ENCODE results near the gene OSBPL1A. TPM values are rescaled to one million over a fixed set of nuclear protein-coding genes. Genes with fewer than 3 reads are reported as not detected.
A peak's percentile ranks its signal among the peaks of the same experiment; 100 is the strongest.

Gene OSBPL1A
- total RNA-seq (2014; rRNA removed; shearing (Covaris generic)) (17.8 and 24.1 TPM in 2 replicates), polyA plus RNA-seq (2016; fragmentation: Nextera tagmentation; extraction: Ambion mirVana) (14.9 TPM in 2 replicates)

DNA sequence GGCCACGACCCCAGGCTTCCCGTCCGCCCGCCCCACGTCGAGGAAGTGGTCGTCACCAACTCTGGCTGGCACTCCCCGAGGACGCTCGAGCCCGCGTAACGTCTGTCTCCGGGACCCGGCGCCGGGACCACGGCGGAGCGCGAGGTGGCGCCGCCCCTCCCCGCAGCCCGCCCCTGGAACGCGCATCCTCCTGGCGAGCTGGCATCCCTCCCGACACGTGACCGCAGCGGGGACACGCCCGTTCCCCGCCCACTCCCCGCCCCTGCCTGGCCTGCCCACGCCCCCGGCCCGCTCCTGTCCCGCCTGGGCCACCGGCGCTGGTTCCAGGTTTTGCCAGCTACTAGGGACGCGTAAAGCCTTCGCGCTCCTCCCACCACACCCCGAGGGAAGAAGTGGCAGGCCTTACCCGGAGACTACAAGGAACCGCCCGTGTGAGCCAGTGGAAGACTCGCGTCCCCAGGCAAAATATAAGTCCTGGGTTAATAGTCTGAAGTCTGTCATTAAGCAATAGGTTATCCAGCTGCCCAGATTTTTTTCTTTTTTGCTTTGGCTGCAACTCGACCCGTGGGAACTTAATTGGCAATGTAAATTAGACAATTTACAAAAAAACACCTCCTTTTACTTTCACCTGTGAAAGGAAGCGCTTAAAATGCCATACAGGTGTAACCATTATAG, at the start of gene OSBPL1A:
OSBPL1A (minus strand) TSS at position 131 of the 675 bp plus-strand sequence. CDS start 20,291 bp downstream, outside the sequence.
- in situ Hi-C loops (cut with MboI): no loop called here
- no peaks in the 10 kb centered on the region for H3K9me3 ChIP-seq (ENCODE audit: low read depth)
- no peaks in the 10 kb centered on the region for H3K9me2 ChIP-seq (ENCODE audit: insufficient read depth)
- peak within 1 kb of the TSS; percentile 85 for H3K9ac ChIP-seq
- no peaks in the 10 kb centered on the region for H3K79me2 ChIP-seq (ENCODE audit: insufficient read depth)
- DNase-seq: peak; percentile 94
- H3K36me3 ChIP-seq (ENCODE audit: low read depth): no peaks in the 10 kb centered on the region
- WGBS, 2 experiments (ENCODE audit: low coverage in 1 of 2, low lambda C conversion rate in 2 of 2, missing lambda C conversion rate in 2 of 2): 3 to 6% methylated on average over 28 to 54 of the region's 55 CpGs
- H2AFZ ChIP-seq: peak within 1 kb of the TSS; percentile 90
- H4K20me1 ChIP-seq (ENCODE audit: insufficient read depth): no peaks in the 10 kb centered on the region
- TF ChIP-seq EZH2phosphoT487 (IDR thresholded peaks at IDR 0.05; ENCODE audit: insufficient read depth, low read depth): no peak
- no peak for TF ChIP-seq EZH2 (IDR thresholded peaks at IDR 0.05; ENCODE audit: insufficient read depth, poor library complexity, severe bottlenecking)
- H3F3A ChIP-seq (ENCODE audit: insufficient read depth): peaks cover 21% of the 10 kb centered on the region
- H3K4me2 ChIP-seq (ENCODE audit: unreplicated experiment): peak within 1 kb of the TSS; percentile 98
- no peaks in the 10 kb centered on the region for H3K27me3 ChIP-seq (replicated peaks; ENCODE audit: insufficient read depth)
- H3K4me1 ChIP-seq (ENCODE audit: insufficient read depth): peaks cover 3% of the 10 kb centered on the region; the same call in 1 of the 2 replicates
- H3K4me3 ChIP-seq: peak within 1 kb of the TSS; percentile 79
- peak within 1 kb of the TSS; percentile 81 for H3K27ac ChIP-seq

- no peak overlapping the region for H3K4me2 ChIP-seq (ENCODE audit: unreplicated experiment)
- WGBS, 2 experiments (ENCODE audit: low coverage in 1 of 2, low lambda C conversion rate in 2 of 2, missing lambda C conversion rate in 2 of 2): 94 to 96% methylated on average over 1 of the region's 1 CpG
- H3K9me2 ChIP-seq (ENCODE audit: insufficient read depth): no peaks in the 10 kb centered on the region
- in situ Hi-C loops (cut with MboI): no loop called here
- H2AFZ ChIP-seq: no peak overlapping the region
- H3K79me2 ChIP-seq (ENCODE audit: insufficient read depth): no peaks in the 10 kb centered on the region
- H3F3A ChIP-seq (ENCODE audit: insufficient read depth): no peaks in the 10 kb centered on the region
- H3K27ac ChIP-seq: no peak overlapping the region
- no peak overlapping the region for H3K4me3 ChIP-seq
- H3K36me3 ChIP-seq (ENCODE audit: low read depth): peaks cover 64% of the 10 kb centered on the region
- no peaks in the 10 kb centered on the region for H3K4me1 ChIP-seq (ENCODE audit: insufficient read depth)
- no peaks in the 10 kb centered on the region for H3K27me3 ChIP-seq (replicated peaks; ENCODE audit: insufficient read depth)
- peak; percentile 13 for DNase-seq
- no peaks in the 10 kb centered on the region for H3K9me3 ChIP-seq (ENCODE audit: low read depth)
- TF ChIP-seq EZH2 (IDR thresholded peaks at IDR 0.05; ENCODE audit: insufficient read depth, poor library complexity, severe bottlenecking) (no peak), EZH2phosphoT487 (IDR thresholded peaks at IDR 0.05; ENCODE audit: insufficient read depth, low read depth) (no peak)
- H3K9ac ChIP-seq: no peak overlapping the region
- no peaks in the 10 kb centered on the region for H4K20me1 ChIP-seq (ENCODE audit: insufficient read depth)
Observed at GRCh38 chr18:24446953-24447538, 49.4 kb upstream of the OSBPL1A start.

DNA sequence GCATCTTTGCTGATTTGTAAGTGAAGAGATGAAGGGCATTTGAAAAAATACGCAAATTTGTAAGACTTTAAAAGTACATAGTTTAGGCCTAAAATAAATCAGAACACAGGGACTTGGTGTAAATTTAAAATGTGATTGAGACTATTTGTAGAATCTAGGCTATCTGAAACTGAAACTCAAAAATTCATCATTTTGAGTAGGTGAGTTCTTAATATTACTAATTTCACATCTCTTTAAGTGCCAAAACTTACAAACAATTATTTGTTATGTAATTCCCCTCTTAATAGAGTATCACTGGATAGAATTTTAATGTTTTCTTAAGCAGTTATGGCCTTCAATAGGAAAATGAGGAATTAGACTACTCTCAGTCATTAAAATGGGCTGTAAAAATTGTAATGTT, 48.8 kb upstream of the OSBPL1A start:
- Histone ChIP-seq H3K27ac (no peak overlapping the region), H4K20me1 (ENCODE audit: insufficient read depth) (no peaks in the 10 kb centered on the region), H3K9ac (no peak overlapping the region), H3K36me3 (ENCODE audit: low read depth) (peaks cover 68% of the 10 kb centered on the region), H3K9me2 (ENCODE audit: insufficient read depth) (no peaks in the 10 kb centered on the region), H3K79me2 (ENCODE audit: insufficient read depth) (no peaks in the 10 kb centered on the region), H3K4me2 (ENCODE audit: unreplicated experiment) (no peak overlapping the region), H3K4me1 (ENCODE audit: insufficient read depth) (no peaks in the 10 kb centered on the region), H2AFZ (no peak overlapping the region), H3F3A (ENCODE audit: insufficient read depth) (no peaks in the 10 kb centered on the region), H3K27me3 (replicated peaks; ENCODE audit: insufficient read depth) (no peaks in the 10 kb centered on the region), H3K4me3 (no peak overlapping the region), H3K9me3 (ENCODE audit: low read depth) (no peaks in the 10 kb centered on the region)
- DNase-seq: no peak
- in situ Hi-C loops (cut with MboI): no loop called here
- no peak for TF ChIP-seq EZH2 (IDR thresholded peaks at IDR 0.05; ENCODE audit: insufficient read depth, poor library complexity, severe bottlenecking)
- 97 to 100% methylated on average over 1 of the region's 1 CpG for WGBS, 2 experiments (ENCODE audit: low coverage in 1 of 2, low lambda C conversion rate in 2 of 2, missing lambda C conversion rate in 2 of 2)

DNA sequence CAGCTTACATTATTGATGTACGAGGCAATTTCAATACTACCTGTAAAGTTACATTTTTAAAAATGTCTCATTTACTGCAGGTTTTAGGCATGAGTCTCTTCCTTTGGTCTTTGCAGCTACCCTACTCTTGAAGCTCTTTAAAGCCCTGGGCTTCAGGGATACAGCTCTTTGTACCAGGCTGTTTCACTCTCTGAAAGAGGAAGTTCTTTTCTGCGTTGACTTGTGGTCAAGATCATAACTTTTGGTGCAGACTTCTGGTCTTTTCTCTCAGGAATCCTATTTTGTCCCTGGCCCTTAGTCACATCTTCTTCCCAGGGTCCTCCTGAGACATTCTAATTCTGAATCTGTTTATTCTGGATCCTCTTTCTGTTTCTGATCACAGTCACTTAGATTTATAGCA, 46.2 kb upstream of the OSBPL1A start:
- Histone ChIP-seq H3K4me2 (ENCODE audit: unreplicated experiment) (no peak overlapping the region), H3K79me2 (ENCODE audit: insufficient read depth) (no peaks in the 10 kb centered on the region), H3K4me3 (no peak overlapping the region), H2AFZ (no peak overlapping the region), H3K9me3 (ENCODE audit: low read depth) (no peaks in the 10 kb centered on the region), H3K27me3 (replicated peaks; ENCODE audit: insufficient read depth) (no peaks in the 10 kb centered on the region), H3K27ac (no peak overlapping the region), H3F3A (ENCODE audit: insufficient read depth) (no peaks in the 10 kb centered on the region), H4K20me1 (ENCODE audit: insufficient read depth) (no peaks in the 10 kb centered on the region), H3K4me1 (ENCODE audit: insufficient read depth) (no peaks in the 10 kb centered on the region), H3K36me3 (ENCODE audit: low read depth) (peaks cover 61% of the 10 kb centered on the region), H3K9ac (no peak overlapping the region), H3K9me2 (ENCODE audit: insufficient read depth) (no peaks in the 10 kb centered on the region)
- TF ChIP-seq EZH2phosphoT487 (IDR thresholded peaks at IDR 0.05; ENCODE audit: insufficient read depth, low read depth) (no peak), EZH2 (IDR thresholded peaks at IDR 0.05; ENCODE audit: insufficient read depth, poor library complexity, severe bottlenecking) (no peak)
- DNase-seq: no peak
- WGBS, 2 experiments (ENCODE audit: low coverage in 1 of 2, low lambda C conversion rate in 2 of 2, missing lambda C conversion rate in 2 of 2): 97 to 100% methylated on average over 2 of the region's 2 CpGs
- in situ Hi-C loops (cut with MboI): no loop called here

Measured in GM23248 (cell line).